ENCODE measurements around the gene TRHDE.

TRHDE gene

GRCh38 chr12:72368298-72368697, 96.1 kb downstream of the TRHDE start:
- no peaks in the 10 kb centered on the region for H3K27me3 ChIP-seq (ENCODE audit: low read depth, low read length)

GRCh38 chr12:72368719-72369422, 96.7 kb downstream of the TRHDE start:
- Histone ChIP-seq H3K4me3 (ENCODE audit: low read depth in 1 of 2, low read length in 2 of 2) (no peak overlapping the region), H3K36me3 (ENCODE audit: control insufficient read depth in 1 of 2, insufficient read depth in 2 of 2, low read length in 2 of 2) (no peaks in the 10 kb centered on the region), H3K4me1 (ENCODE audit: control insufficient read depth in 1 of 2, insufficient read depth in 2 of 2, low read length in 2 of 2) (no peaks in the 10 kb centered on the region), H3K9me3 (ENCODE audit: control insufficient read depth in 1 of 2, low read length in 2 of 2) (no peaks in the 10 kb centered on the region), H3K27me3 (ENCODE audit: low read depth, low read length) (no peaks in the 10 kb centered on the region), H3K27ac (ENCODE audit: low read length) (no peak overlapping the region)

More at GRCh38 chr12:72368298-72368697, 96.1 kb downstream of the TRHDE start:
- H3K4me1 ChIP-seq (ENCODE audit: control insufficient read depth in 1 of 2, insufficient read depth in 2 of 2, low read length in 2 of 2): no peaks in the 10 kb centered on the region
- H3K27ac ChIP-seq (ENCODE audit: low read length): no peak overlapping the region
- H3K4me3 ChIP-seq (ENCODE audit: low read depth in 1 of 2, low read length in 2 of 2): no peak overlapping the region
- H3K9me3 ChIP-seq (ENCODE audit: control insufficient read depth in 1 of 2, low read length in 2 of 2): no peaks in the 10 kb centered on the region
- no peaks in the 10 kb centered on the region for H3K36me3 ChIP-seq (ENCODE audit: control insufficient read depth in 1 of 2, insufficient read depth in 2 of 2, low read length in 2 of 2)

- Histone ChIP-seq H3K4me3 (ENCODE audit: low read depth in 1 of 2, low read length in 2 of 2) (no peak overlapping the region), H3K27me3 (ENCODE audit: low read depth, low read length) (no peaks in the 10 kb centered on the region), H3K36me3 (ENCODE audit: control insufficient read depth in 1 of 2, insufficient read depth in 2 of 2, low read length in 2 of 2) (no peaks in the 10 kb centered on the region), H3K4me1 (ENCODE audit: control insufficient read depth in 1 of 2, insufficient read depth in 2 of 2, low read length in 2 of 2) (no peaks in the 10 kb centered on the region), H3K27ac (ENCODE audit: low read length) (no peak overlapping the region), H3K9me3 (ENCODE audit: control insufficient read depth in 1 of 2, low read length in 2 of 2) (no peaks in the 10 kb centered on the region)
Measured at GRCh38 chr12:72369423-72369959, 97.3 kb downstream of the TRHDE start.

DNA sequence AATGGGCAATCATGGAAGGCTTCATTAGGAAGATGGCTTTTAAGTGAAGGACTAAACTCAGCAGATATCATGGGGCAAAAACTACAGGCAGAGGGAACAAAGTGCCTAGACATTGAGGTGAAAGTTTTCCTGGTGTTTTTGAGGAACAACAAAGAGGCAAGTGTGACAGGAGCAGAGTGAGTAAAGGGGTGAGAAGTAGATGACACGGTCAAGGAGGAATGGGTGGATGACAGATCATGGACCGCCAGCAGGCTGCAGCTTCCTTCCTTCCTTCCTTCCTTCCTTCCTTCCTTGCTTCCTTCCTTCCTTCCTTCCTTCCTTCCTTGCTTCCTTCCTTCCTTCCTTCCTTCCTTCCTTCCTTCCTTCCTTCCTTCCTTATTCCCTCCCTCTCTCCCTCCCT, 108.3 kb downstream of the TRHDE start:
- no peaks in the 10 kb centered on the region for H3K4me1 ChIP-seq (ENCODE audit: control insufficient read depth in 1 of 2, insufficient read depth in 2 of 2, low read length in 2 of 2)
- H3K9me3 ChIP-seq (ENCODE audit: control insufficient read depth in 1 of 2, low read length in 2 of 2): no peaks in the 10 kb centered on the region
- no peak overlapping the region for H3K4me3 ChIP-seq (ENCODE audit: low read depth in 1 of 2, low read length in 2 of 2)
- no peaks in the 10 kb centered on the region for H3K36me3 ChIP-seq (ENCODE audit: control insufficient read depth in 1 of 2, insufficient read depth in 2 of 2, low read length in 2 of 2)
- H3K27me3 ChIP-seq (ENCODE audit: low read depth, low read length): no peaks in the 10 kb centered on the region
- H3K27ac ChIP-seq (ENCODE audit: low read length): no peak overlapping the region

DNA sequence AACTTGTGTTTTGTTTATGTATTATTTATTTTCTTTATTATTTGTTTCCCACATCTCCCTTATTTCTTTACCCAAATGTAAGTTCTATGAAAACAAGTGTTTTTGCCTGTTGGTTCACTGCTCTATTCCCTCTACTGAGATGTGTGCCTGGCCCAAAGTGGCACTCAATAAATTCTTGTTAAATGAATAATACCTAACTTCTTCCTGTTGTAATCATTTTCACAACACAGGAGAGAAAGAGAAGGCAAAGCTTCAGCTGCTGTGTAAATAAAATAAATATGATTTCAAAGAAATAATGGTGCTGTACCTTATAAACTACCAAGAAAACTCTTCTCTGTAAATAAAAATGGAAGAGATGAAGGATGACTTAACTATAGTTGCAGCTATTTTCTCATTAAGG, 116.2 kb downstream of the TRHDE start:
- H3K4me3 ChIP-seq (ENCODE audit: low read depth in 1 of 2, low read length in 2 of 2): no peak overlapping the region
- H3K4me1 ChIP-seq (ENCODE audit: control insufficient read depth in 1 of 2, insufficient read depth in 2 of 2, low read length in 2 of 2): no peaks in the 10 kb centered on the region
- no peak overlapping the region for H3K27ac ChIP-seq (ENCODE audit: low read length)
- no peaks in the 10 kb centered on the region for H3K9me3 ChIP-seq (ENCODE audit: control insufficient read depth in 1 of 2, low read length in 2 of 2)
- H3K27me3 ChIP-seq (ENCODE audit: low read depth, low read length): no peaks in the 10 kb centered on the region
- no peaks in the 10 kb centered on the region for H3K36me3 ChIP-seq (ENCODE audit: control insufficient read depth in 1 of 2, insufficient read depth in 2 of 2, low read length in 2 of 2)

- Histone ChIP-seq H3K36me3 (ENCODE audit: control insufficient read depth in 1 of 2, insufficient read depth in 2 of 2, low read length in 2 of 2) (no peaks in the 10 kb centered on the region), H3K27ac (ENCODE audit: low read length) (no peak overlapping the region), H3K27me3 (ENCODE audit: low read depth, low read length) (no peaks in the 10 kb centered on the region), H3K4me1 (ENCODE audit: control insufficient read depth in 1 of 2, insufficient read depth in 2 of 2, low read length in 2 of 2) (no peaks in the 10 kb centered on the region), H3K4me3 (ENCODE audit: low read depth in 1 of 2, low read length in 2 of 2) (no peak overlapping the region), H3K9me3 (ENCODE audit: control insufficient read depth in 1 of 2, low read length in 2 of 2) (no peaks in the 10 kb centered on the region)
Measured at GRCh38 chr12:72390146-72390545, 118.0 kb downstream of the TRHDE start.

- Histone ChIP-seq H3K27ac (ENCODE audit: low read length) (no peak overlapping the region), H3K9me3 (ENCODE audit: control insufficient read depth in 1 of 2, low read length in 2 of 2) (no peaks in the 10 kb centered on the region), H3K4me1 (ENCODE audit: control insufficient read depth in 1 of 2, insufficient read depth in 2 of 2, low read length in 2 of 2) (peaks cover 0 to 5% of the 10 kb centered on the region in 2 donors), H3K4me3 (ENCODE audit: low read depth in 1 of 2, low read length in 2 of 2) (no peak overlapping the region), H3K36me3 (ENCODE audit: control insufficient read depth in 1 of 2, insufficient read depth in 2 of 2, low read length in 2 of 2) (no peaks in the 10 kb centered on the region), H3K27me3 (ENCODE audit: low read depth, low read length) (no peaks in the 10 kb centered on the region)
Measured at GRCh38 chr12:72406111-72406510, 133.9 kb downstream of the TRHDE start.

GRCh38 chr12:72432037-72432604, 160.0 kb downstream of the TRHDE start:
- peaks cover 0 to 4% of the 10 kb centered on the region in 2 donors for H3K9me3 ChIP-seq (ENCODE audit: control insufficient read depth in 1 of 2, low read length in 2 of 2)
- no peaks in the 10 kb centered on the region for H3K27me3 ChIP-seq (ENCODE audit: low read depth, low read length)
- H3K4me1 ChIP-seq (ENCODE audit: control insufficient read depth in 1 of 2, insufficient read depth in 2 of 2, low read length in 2 of 2): no peaks in the 10 kb centered on the region
- no peaks in the 10 kb centered on the region for H3K36me3 ChIP-seq (ENCODE audit: control insufficient read depth in 1 of 2, insufficient read depth in 2 of 2, low read length in 2 of 2)
- H3K27ac ChIP-seq (ENCODE audit: low read length): no peak overlapping the region
- peak overlapping the region in 1 of 2 donors; percentile 31 for H3K4me3 ChIP-seq (ENCODE audit: low read depth in 1 of 2, low read length in 2 of 2)

- Histone ChIP-seq H3K27me3 (ENCODE audit: low read depth, low read length) (no peaks in the 10 kb centered on the region), H3K36me3 (ENCODE audit: control insufficient read depth in 1 of 2, insufficient read depth in 2 of 2, low read length in 2 of 2) (no peaks in the 10 kb centered on the region), H3K4me1 (ENCODE audit: control insufficient read depth in 1 of 2, insufficient read depth in 2 of 2, low read length in 2 of 2) (no peaks in the 10 kb centered on the region), H3K4me3 (ENCODE audit: low read depth in 1 of 2, low read length in 2 of 2) (no peak overlapping the region), H3K27ac (ENCODE audit: low read length) (no peak overlapping the region), H3K9me3 (ENCODE audit: control insufficient read depth in 1 of 2, low read length in 2 of 2) (peaks cover 0 to 4% of the 10 kb centered on the region in 2 donors)
Measured at GRCh38 chr12:72433298-72433697, 161.1 kb downstream of the TRHDE start.

- H3K4me3 ChIP-seq (ENCODE audit: low read depth in 1 of 2, low read length in 2 of 2): no peak overlapping the region
- no peaks in the 10 kb centered on the region for H3K36me3 ChIP-seq (ENCODE audit: control insufficient read depth in 1 of 2, insufficient read depth in 2 of 2, low read length in 2 of 2)
- H3K27ac ChIP-seq (ENCODE audit: low read length): no peak overlapping the region
- H3K27me3 ChIP-seq (ENCODE audit: low read depth, low read length): no peaks in the 10 kb centered on the region
- H3K4me1 ChIP-seq (ENCODE audit: control insufficient read depth in 1 of 2, insufficient read depth in 2 of 2, low read length in 2 of 2): no peaks in the 10 kb centered on the region
- H3K9me3 ChIP-seq (ENCODE audit: control insufficient read depth in 1 of 2, low read length in 2 of 2): no peaks in the 10 kb centered on the region
Measured at GRCh38 chr12:72434999-72435398, 162.8 kb downstream of the TRHDE start.

DNA sequence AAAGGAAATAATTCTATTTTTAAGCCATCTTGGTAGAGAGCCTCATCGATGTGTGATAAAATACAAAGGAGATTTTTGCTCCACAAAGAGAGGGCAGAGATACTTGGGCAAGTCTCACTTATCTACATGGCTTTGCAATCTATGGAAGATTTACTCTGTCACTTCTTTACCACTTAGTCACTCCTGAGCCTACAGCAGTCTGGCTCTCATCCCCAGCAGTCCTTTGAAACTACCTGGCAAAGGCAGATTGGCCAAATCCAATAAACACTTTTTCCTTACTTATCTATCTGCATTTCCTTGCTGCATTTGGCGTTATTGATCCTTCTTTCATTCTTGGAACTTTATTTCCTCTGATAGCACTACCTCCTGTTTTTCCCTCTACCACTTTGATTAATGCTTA, 170.0 kb downstream of the TRHDE start:
- H3K9me3 ChIP-seq (ENCODE audit: control insufficient read depth in 1 of 2, low read length in 2 of 2): no peaks in the 10 kb centered on the region
- H3K4me3 ChIP-seq (ENCODE audit: low read depth in 1 of 2, low read length in 2 of 2): no peak overlapping the region
- no peaks in the 10 kb centered on the region for H3K36me3 ChIP-seq (ENCODE audit: control insufficient read depth in 1 of 2, insufficient read depth in 2 of 2, low read length in 2 of 2)
- H3K27me3 ChIP-seq (ENCODE audit: low read depth, low read length): no peaks in the 10 kb centered on the region
- H3K27ac ChIP-seq (ENCODE audit: low read length): no peak overlapping the region
- H3K4me1 ChIP-seq (ENCODE audit: control insufficient read depth in 1 of 2, insufficient read depth in 2 of 2, low read length in 2 of 2): no peaks in the 10 kb centered on the region
